HepG2 (cell line): ENCODE measurements around the gene SPATS2.

ENCODE experiments used
- MEIS1 ChIP-seq: sonication (generic); formaldehyde crosslinking; IDR thresholded peaks from 2 replicates; pipeline ENCODE4 v1.9.0; 2021; ENCODE audit warnings: mild to moderate bottlenecking, missing genetic modification reagents, moderate library complexity, borderline replicate concordance
- RAD21 ChIP-seq: fragments of 450-650 bp; formaldehyde crosslinking; IDR thresholded peaks from 2 replicates; pipeline ENCODE4 v1.5.0; 2020; ENCODE audit warnings: mild to moderate bottlenecking
- SKI ChIP-seq: fragments of 450-650 bp; IDR thresholded peaks from one replicate; pipeline ENCODE4 v1.6.1; 2018; ENCODE audit warnings: mild to moderate bottlenecking; ENCODE audit not compliant: partially characterized antibody
- STAT5B ChIP-seq: sonication (generic); formaldehyde crosslinking; IDR thresholded peaks from 2 replicates; pipeline ENCODE4 v1.4.0; 2020; ENCODE audit warnings: missing genetic modification reagents
- ZKSCAN1 ChIP-seq: fragments of 150-350 bp; IDR thresholded peaks from 2 replicates; pipeline ENCODE4 v1.6.1; 2014; ENCODE audit warnings: low read length
- TF ChIP-seq, protein P1 (sequence below): sonication (generic); formaldehyde crosslinking; IDR thresholded peaks from 2 replicates; pipeline ENCODE4 v1.4.0; 2020; ENCODE audit warnings: missing genetic modification reagents
- TF ChIP-seq, protein P2 (sequence below): sonication (generic); formaldehyde crosslinking; IDR thresholded peaks from 2 replicates; pipeline ENCODE4 v1.5.0; 2020; ENCODE audit warnings: mild to moderate bottlenecking, missing genetic modification reagents, borderline replicate concordance
- TF ChIP-seq, protein P3 (sequence below): IDR thresholded peaks from 2 replicates; pipeline ENCODE4 v1.6.1; 2016; ENCODE audit warnings: low read depth, control low read depth
- TF ChIP-seq, protein P4 (sequence below): sonication (generic); formaldehyde crosslinking; IDR thresholded peaks from 2 replicates; pipeline ENCODE4 v1.8.0; 2022; ENCODE audit warnings: mild to moderate bottlenecking, missing genetic modification reagents, borderline replicate concordance
- TF ChIP-seq, protein P5 (sequence below): sonication (generic); formaldehyde crosslinking; IDR thresholded peaks from 2 replicates; pipeline ENCODE4 v1.5.0; 2020; ENCODE audit warnings: mild to moderate bottlenecking, missing genetic modification reagents, moderate library complexity

DNA sequence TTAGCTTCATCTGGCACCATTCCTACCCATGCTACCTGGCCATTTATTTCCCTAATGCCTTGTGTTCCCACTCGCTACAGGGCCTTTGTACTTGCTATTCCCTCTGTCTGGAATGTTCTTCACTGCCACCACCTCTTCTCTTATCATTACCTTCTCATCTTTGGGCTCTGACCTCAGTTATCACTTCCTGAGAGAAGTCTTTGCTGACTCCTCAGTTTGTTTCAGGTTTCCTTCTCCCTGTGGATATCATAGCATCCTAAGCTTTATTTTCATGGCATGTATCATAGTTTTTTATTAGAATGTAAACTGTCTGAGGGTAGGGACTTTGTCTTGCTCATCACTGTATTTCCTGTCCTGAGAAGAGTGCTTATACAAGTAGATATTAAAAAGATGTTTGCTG lies 29.7 kb downstream of the SPATS2 start:
- TF ChIP-seq, protein P1, sequence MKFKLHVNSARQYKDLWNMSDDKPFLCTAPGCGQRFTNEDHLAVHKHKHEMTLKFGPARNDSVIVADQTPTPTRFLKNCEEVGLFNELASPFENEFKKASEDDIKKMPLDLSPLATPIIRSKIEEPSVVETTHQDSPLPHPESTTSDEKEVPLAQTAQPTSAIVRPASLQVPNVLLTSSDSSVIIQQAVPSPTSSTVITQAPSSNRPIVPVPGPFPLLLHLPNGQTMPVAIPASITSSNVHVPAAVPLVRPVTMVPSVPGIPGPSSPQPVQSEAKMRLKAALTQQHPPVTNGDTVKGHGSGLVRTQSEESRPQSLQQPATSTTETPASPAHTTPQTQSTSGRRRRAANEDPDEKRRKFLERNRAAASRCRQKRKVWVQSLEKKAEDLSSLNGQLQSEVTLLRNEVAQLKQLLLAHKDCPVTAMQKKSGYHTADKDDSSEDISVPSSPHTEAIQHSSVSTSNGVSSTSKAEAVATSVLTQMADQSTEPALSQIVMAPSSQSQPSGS (CRISPR knock-in tag), result no peak
- no peak for TF ChIP-seq RAD21
- TF ChIP-seq, protein P2, sequence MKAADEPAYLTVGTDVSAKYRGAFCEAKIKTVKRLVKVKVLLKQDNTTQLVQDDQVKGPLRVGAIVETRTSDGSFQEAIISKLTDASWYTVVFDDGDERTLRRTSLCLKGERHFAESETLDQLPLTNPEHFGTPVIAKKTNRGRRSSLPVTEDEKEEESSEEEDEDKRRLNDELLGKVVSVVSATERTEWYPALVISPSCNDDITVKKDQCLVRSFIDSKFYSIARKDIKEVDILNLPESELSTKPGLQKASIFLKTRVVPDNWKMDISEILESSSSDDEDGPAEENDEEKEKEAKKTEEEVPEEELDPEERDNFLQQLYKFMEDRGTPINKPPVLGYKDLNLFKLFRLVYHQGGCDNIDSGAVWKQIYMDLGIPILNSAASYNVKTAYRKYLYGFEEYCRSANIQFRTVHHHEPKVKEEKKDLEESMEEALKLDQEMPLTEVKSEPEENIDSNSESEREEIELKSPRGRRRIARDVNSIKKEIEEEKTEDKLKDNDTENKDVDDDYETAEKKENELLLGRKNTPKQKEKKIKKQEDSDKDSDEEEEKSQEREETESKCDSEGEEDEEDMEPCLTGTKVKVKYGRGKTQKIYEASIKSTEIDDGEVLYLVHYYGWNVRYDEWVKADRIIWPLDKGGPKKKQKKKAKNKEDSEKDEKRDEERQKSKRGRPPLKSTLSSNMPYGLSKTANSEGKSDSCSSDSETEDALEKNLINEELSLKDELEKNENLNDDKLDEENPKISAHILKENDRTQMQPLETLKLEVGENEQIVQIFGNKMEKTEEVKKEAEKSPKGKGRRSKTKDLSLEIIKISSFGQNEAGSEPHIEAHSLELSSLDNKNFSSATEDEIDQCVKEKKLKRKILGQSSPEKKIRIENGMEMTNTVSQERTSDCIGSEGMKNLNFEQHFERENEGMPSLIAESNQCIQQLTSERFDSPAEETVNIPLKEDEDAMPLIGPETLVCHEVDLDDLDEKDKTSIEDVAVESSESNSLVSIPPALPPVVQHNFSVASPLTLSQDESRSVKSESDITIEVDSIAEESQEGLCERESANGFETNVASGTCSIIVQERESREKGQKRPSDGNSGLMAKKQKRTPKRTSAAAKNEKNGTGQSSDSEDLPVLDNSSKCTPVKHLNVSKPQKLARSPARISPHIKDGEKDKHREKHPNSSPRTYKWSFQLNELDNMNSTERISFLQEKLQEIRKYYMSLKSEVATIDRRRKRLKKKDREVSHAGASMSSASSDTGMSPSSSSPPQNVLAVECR (CRISPR knock-in tag), result no peak
- TF ChIP-seq MEIS1 (CRISPR knock-in tag), result no peak
- TF ChIP-seq STAT5B (CRISPR knock-in tag), result no peak
- TF ChIP-seq SKI, result no peak
- TF ChIP-seq, protein P3, sequence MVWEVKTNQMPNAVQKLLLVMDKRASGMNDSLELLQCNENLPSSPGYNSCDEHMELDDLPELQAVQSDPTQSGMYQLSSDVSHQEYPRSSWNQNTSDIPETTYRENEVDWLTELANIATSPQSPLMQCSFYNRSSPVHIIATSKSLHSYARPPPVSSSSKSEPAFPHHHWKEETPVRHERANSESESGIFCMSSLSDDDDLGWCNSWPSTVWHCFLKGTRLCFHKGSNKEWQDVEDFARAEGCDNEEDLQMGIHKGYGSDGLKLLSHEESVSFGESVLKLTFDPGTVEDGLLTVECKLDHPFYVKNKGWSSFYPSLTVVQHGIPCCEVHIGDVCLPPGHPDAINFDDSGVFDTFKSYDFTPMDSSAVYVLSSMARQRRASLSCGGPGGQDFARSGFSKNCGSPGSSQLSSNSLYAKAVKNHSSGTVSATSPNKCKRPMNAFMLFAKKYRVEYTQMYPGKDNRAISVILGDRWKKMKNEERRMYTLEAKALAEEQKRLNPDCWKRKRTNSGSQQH (CRISPR knock-in tag), result no peak
- TF ChIP-seq, protein P4, sequence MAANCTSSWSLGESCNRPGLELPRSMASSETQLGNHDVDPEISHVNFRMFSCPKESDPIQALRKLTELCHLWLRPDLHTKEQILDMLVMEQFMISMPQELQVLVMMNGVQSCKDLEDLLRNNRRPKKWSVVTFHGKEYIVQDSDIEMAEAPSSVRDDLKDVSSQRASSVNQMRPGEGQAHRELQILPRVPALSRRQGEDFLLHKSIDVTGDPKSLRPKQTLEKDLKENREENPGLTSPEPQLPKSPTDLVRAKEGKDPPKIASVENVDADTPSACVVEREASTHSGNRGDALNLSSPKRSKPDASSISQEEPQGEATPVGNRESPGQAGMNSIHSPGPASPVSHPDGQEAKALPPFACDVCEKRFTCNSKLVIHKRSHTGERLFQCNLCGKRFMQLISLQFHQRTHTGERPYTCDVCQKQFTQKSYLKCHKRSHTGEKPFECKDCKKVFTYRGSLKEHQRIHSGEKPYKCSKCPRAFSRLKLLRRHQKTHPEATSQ (CRISPR knock-in tag), result no peak
- no peak for TF ChIP-seq ZKSCAN1
- TF ChIP-seq, protein P5, sequence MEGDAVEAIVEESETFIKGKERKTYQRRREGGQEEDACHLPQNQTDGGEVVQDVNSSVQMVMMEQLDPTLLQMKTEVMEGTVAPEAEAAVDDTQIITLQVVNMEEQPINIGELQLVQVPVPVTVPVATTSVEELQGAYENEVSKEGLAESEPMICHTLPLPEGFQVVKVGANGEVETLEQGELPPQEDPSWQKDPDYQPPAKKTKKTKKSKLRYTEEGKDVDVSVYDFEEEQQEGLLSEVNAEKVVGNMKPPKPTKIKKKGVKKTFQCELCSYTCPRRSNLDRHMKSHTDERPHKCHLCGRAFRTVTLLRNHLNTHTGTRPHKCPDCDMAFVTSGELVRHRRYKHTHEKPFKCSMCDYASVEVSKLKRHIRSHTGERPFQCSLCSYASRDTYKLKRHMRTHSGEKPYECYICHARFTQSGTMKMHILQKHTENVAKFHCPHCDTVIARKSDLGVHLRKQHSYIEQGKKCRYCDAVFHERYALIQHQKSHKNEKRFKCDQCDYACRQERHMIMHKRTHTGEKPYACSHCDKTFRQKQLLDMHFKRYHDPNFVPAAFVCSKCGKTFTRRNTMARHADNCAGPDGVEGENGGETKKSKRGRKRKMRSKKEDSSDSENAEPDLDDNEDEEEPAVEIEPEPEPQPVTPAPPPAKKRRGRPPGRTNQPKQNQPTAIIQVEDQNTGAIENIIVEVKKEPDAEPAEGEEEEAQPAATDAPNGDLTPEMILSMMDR (CRISPR knock-in tag), result no peak
